HG03354 (cell line): Measurements from ENCODE around the gene DCANP1.

Source experiments
- ATAC-seq: cut with Tn5 transposase; IDR thresholded peaks from one replicate; pipeline ENCODE4 v1.9.1; 2021; ENCODE audit warnings: mild to moderate bottlenecking; ENCODE audit not compliant: unreplicated experiment, poor library complexity, severe bottlenecking

The DCANP1 gene

DNA sequence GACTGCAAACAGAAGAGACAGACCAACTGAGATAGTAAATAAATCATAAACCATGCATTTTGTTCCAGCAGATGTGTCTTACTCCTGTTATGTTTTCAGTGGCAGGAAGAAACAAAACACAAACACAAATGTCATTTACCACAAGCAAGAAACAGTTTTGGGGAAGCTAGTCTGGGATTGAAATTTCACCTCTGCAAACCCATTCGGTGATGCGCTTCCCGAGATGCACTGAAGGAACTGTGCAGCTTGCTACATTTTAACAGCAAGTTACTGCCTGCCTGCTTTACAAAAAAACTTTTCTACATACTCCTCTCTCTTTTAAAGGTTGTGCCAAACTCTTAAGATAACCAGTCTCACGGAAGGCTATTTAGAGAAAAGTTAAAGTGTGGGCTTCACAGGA lies 51.3 kb downstream of the DCANP1 start:
- no peak for ATAC-seq

DNA sequence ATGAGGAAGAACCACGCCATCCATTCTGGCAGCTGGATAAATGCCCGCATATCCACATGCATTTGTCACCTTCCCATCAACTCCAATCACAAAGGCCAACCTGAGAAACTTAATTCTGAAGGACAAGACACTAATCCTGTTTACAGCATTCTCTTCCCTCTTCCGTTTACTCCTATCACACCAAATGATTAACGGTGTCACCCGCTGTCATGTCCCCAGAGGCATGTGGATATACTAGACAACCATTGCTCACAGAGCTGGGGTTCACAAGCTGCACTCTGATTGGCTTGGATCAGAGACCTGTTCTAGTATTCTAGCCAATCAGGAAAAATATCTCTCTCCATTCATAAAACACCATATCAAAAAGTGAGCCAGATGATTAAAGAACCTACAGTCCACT lies 51.7 kb downstream of the DCANP1 start:
- no peak for ATAC-seq
